ENCODE results near the gene RNF217. TPM values are rescaled to one million over a fixed set of nuclear protein-coding genes. Genes with fewer than 3 reads are reported as not detected.
A peak's percentile ranks its signal among the peaks of the same experiment; 100 is the strongest.

Gene RNF217
- total and polyA plus RNA-seq, 10 of the 15 experiments (the other 5 are each of a cell fraction or from before 2014, with no cell fraction given): under 0.01 to 11.7 (median 0.04) TPM; not detected in 3

- no peaks in the 10 kb centered on the region; the same call in 2 of the 3 replicates for H3K9me3 ChIP-seq (replicated peaks; ENCODE audit: control insufficient read depth, insufficient read depth, low read length)
- H3K4me1 ChIP-seq (ENCODE audit: control insufficient read depth, insufficient read depth, low read length): no peaks in the 10 kb centered on the region
- H3K27me3 ChIP-seq (replicated peaks in 1 of 2; ENCODE audit: control insufficient read depth in 2 of 2, insufficient read depth in 2 of 2, low read length in 1 of 2): no peaks in the 10 kb centered on the region
- SMC1A ChIA-PET (ENCODE audit: uncharacterized antibody, unreplicated experiment): interaction anchor here (1.0 to 1.2 kb wide), 3 partner anchors 12 to 50 kb away, joined by 3 read pairs; no protein-coding TSS in a partner anchor
- FAIRE-seq (no peak), ATAC-seq (peak; percentile 78), DNase-seq (ENCODE audit: low read depth, low spot score) (no peak)
- H3K36me3 ChIP-seq (ENCODE audit: control insufficient read depth in 2 of 2, insufficient read depth in 2 of 2, low read length in 1 of 2): no peaks in the 10 kb centered on the region
- peak in 1 of 2 experiments; percentile 22; a peak in 1 of 4 replicates for TF ChIP-seq BHLHE40 (IDR thresholded peaks at IDR 0.05; ENCODE audit: borderline replicate concordance in 1 of 2, low read depth in 2 of 2, low read length in 1 of 2)
- TF ChIP-seq BCL11A (IDR thresholded peaks at IDR 0.05; ENCODE audit: low read depth, low read length): 0 out of 2 replicates have a peak, but pooled peaks have one; percentile 36
- TF ChIP-seq TARDBP (IDR thresholded peaks at IDR 0.05; ENCODE audit: borderline replicate concordance): no peak
- TF ChIP-seq SMAD5 (IDR thresholded peaks at IDR 0.05; ENCODE audit: low read depth): no peak
- TF ChIP-seq NR2F1 (conservative IDR thresholded peaks at IDR 0.05): peak; percentile 93
- BruUV-seq (replicated peaks): no TSS peak
- no peaks in the 10 kb centered on the region for H3K79me2 ChIP-seq (ENCODE audit: control insufficient read depth, insufficient read depth, low read length)
- POLR2A ChIA-PET: no interaction called here
- no peak overlapping the region for H3K27ac ChIP-seq (ENCODE audit: control insufficient read depth, insufficient read depth)
- WGBS (ENCODE audit: insufficient coverage, insufficient replicate concordance, low lambda C conversion rate, missing lambda C conversion rate): 0% methylated on average over 1 of the region's 1 CpG
- no peak overlapping the region for H2AFZ ChIP-seq (ENCODE audit: control insufficient read depth, low read depth, low read length)
- H3K9ac ChIP-seq (ENCODE audit: control insufficient read depth, insufficient read depth, low read length): no peak overlapping the region
- in situ Hi-C loops (cut with MboI): no loop called here
- CTCF ChIA-PET: no interaction called here
- no peak overlapping the region for H3K4me2 ChIP-seq (ENCODE audit: control insufficient read depth, insufficient read depth)
- RAD21 ChIA-PET (ENCODE audit: unreplicated experiment): no interaction called here
- H3K4me3 ChIP-seq: no peak overlapping the region
- intact Hi-C loops (cut with micrococcal nuclease; ENCODE audit: unreplicated experiment): no loop called here
- H4K20me1 ChIP-seq (ENCODE audit: control insufficient read depth, insufficient read depth): no peaks in the 10 kb centered on the region
These were observed 15.1 kb downstream of the RNF217 start for GRCh38 chr6:124977067-124977908.
